Activated T-cell treated with anti-CD3 and anti-CD28 coated beads, Interleukin-2, amount 50 U/mL, for 24 hours (primary cell): ENCODE data around the gene JCAD.
A peak's percentile ranks its signal among the peaks of the same experiment; 100 is the strongest.
"Not testable (repeated sequence)": the region's sequence is repeated elsewhere in the genome, so short reads cannot be mapped to it uniquely, and the experiment has no call there.

Experiments
- DNase-seq: peaks from one replicate; pipeline ENCODE4 v3.0.0-alpha.2; 2020
- H3K27ac Mint-ChIP-seq: 2 replicates; pipeline ENCODE4 v1.8.0; 2020; ENCODE audit warnings: mild to moderate bottlenecking, mixed read lengths
- H3K27me3 Mint-ChIP-seq: 2 replicates; pipeline ENCODE4 v1.8.0; 2020; ENCODE audit warnings: mixed read lengths
- H3K36me3 Mint-ChIP-seq: 2 replicates; pipeline ENCODE4 v1.8.0; 2020; ENCODE audit warnings: low read depth, mixed read lengths
- H3K4me1 Mint-ChIP-seq: 2 replicates; pipeline ENCODE4 v1.8.0; 2020; ENCODE audit warnings: low read depth, mixed read lengths
- H3K4me3 Mint-ChIP-seq: 2 replicates; pipeline ENCODE4 v1.8.0; 2020; ENCODE audit warnings: mild to moderate bottlenecking, moderate library complexity, mixed read lengths
- H3K9me3 Mint-ChIP-seq: 2 replicates; pipeline ENCODE4 v1.8.0; 2020; ENCODE audit warnings: mixed read lengths

The JCAD gene

DNA sequence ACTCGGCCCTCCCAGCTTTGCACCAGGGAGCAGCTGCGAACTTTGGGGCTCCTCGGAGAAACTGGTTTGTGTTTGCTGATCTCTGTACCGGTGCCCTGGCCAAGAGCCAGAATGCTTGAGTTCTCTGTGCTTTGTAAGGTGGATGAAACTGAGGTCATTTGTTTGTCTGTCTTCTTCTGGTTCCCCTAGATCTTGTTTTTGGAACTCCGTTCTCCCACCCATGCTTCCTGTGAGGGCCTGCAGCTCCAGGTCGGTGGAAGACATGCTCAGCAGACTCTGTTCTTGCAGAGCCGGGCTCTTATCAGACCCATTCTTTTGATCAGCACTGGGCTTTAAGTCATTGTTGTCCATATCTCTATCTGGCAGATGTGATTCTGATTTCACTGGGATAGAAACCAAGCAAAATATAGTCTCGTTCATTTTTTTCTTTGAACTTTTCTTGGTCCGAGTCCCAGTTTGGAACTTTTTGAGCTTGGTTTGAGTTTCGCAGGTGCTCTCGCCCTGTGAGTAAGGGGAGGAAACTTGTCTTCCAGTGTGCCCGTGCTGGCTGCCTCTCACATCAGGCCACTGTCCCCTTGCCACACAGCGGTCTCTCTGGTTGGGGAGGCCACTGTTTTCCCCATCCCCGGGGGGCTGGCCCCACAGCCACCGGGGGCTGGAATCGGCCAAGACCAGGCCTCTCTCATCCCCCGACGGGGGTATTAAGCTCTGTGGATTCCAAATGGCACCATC lies 31.2 kb downstream of the JCAD start:
- Mint-ChIP-seq H3K27ac (peak overlapping the region; percentile 4), H3K4me1 (peaks cover 39% of the 10 kb centered on the region), H3K4me3 (peak overlapping the region; percentile 74), H3K36me3 (no peaks in the 10 kb centered on the region), H3K9me3 (no peaks in the 10 kb centered on the region), H3K27me3 (peaks cover 81% of the 10 kb centered on the region)
- no peak for DNase-seq

DNA sequence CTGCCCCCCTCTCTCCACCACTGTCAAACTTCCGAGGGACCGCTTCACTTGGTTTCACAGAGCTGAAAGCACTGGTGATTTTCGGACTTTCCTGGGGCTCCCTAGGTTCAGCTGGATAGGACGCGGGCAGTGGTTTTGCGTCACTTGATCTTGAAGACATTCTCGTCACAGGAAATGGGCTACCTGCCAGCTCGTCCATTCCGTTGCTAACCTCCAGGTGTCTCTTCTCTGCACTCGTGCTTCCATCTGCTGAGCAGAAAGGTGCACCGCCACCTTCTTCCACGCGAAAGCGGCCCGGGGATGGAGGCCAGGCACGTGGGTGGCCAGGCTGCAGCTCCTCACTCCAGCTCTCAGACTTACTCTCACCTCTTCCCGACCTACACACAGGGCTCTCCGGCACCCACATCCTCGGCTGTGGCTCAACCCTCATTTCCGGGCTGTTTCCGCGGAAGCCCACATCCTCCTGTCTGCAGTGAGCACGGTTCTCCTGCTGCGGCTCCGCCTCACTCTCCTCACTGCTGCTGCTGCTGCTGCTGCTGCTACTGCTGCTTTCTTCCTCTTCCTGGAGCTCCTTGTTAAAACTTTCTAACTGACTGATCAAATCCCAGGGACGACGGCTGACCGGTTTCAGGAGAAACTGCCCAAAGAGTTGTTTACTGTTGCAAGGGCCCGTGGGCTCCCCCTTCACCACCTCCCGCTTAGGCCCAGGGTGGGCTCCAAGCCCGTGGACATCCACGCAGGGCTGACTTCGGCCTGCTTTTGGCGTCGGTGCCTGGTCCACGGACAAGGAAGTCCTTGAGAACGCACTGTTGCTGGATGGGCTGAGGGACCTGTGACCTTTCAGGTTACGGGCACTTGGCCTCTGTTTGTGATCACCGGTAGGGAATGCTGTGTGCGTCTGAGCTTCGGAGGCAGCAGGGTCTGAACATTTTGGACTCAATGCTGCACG lies 32.1 kb downstream of the JCAD start:
- H3K9me3 Mint-ChIP-seq = no peaks in the 10 kb centered on the region
- DNase-seq = peak; percentile 85

DNA sequence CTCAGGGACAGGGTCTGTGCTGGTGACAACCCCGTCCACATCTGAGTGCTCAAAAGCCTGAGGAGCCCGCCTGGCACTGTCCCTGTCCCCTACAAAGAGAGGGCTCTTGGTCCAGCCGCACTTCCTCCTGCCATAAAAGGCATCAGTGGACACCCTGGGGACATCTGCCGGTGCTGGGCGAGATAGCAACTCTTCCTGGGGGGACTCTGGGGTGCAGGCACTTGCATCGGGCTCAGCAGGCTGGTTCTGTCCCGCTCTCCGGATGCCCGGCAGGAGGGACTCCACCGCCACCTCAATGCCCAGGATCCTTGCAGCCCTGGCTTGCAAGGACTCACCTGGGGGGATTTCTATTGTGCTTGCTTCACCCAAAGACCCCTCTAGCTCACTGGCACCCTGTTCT lies 32.8 kb downstream of the JCAD start:
- Mint-ChIP-seq H3K4me1 (peaks cover 39% of the 10 kb centered on the region), H3K27me3 (peaks cover 82% of the 10 kb centered on the region), H3K9me3 (no peaks in the 10 kb centered on the region), H3K4me3 (no peak overlapping the region), H3K36me3 (no peaks in the 10 kb centered on the region), H3K27ac (no peak overlapping the region)
- no peak for DNase-seq

More for the DNA sequence above, 32.1 kb downstream of the JCAD start:
- peak overlapping the region; percentile 74 for H3K4me3 Mint-ChIP-seq
- H3K27me3 Mint-ChIP-seq = peaks cover 80% of the 10 kb centered on the region
- H3K27ac Mint-ChIP-seq = peak overlapping the region; percentile 88
- peaks cover 39% of the 10 kb centered on the region for H3K4me1 Mint-ChIP-seq
- H3K36me3 Mint-ChIP-seq = no peaks in the 10 kb centered on the region

DNA sequence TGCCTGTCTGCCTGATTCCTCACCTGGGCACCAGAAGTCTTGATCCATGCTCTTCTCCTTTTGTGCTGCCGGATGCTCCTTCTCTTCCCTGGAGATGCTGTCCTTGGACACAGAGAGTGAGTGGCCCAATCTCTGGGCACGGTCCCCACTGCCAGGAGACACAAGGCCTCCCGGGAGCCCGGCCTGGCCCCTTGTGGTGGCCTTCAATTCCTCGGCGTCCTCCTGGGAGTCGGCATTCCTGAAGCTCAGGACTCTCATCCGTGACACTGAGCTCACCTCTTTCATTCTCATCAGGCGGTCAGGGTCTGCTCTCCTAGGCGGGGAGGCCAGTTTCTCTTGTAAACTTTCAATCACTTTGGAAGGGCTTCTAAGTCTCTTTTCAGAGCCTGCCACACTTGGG lies 33.3 kb downstream of the JCAD start:
- Mint-ChIP-seq H3K36me3 (no peaks in the 10 kb centered on the region), H3K9me3 (no peaks in the 10 kb centered on the region), H3K27ac (no peak overlapping the region), H3K27me3 (peaks cover 84% of the 10 kb centered on the region), H3K4me1 (peaks cover 39% of the 10 kb centered on the region), H3K4me3 (no peak overlapping the region)
- DNase-seq = no peak

DNA sequence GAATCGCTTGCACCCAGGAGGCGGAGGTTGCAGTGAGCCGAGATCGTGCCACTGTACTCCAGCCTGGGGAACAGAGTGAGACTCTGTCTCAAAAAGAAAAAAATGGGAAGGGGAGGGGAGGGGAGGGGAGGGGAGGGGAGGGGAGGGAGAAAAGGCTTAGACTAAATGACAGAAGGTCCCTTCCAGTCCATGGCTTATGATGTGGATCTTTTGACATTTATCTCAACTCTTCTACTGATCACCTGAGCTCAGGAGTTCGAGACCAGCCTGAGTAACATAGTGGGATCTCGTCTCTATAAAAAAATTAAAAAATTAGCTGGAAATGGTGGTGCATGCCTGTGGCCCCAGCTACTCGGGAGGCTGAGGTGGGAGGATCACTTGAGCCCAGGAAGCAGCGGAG lies 34.0 kb downstream of the JCAD start:
- not testable (repeated sequence) for H3K4me3 Mint-ChIP-seq, DNase-seq, H3K27ac Mint-ChIP-seq, H3K9me3 Mint-ChIP-seq, H3K36me3 Mint-ChIP-seq
- peaks cover 87% of the 10 kb centered on the region for H3K27me3 Mint-ChIP-seq
- peaks cover 39% of the 10 kb centered on the region for H3K4me1 Mint-ChIP-seq

DNA sequence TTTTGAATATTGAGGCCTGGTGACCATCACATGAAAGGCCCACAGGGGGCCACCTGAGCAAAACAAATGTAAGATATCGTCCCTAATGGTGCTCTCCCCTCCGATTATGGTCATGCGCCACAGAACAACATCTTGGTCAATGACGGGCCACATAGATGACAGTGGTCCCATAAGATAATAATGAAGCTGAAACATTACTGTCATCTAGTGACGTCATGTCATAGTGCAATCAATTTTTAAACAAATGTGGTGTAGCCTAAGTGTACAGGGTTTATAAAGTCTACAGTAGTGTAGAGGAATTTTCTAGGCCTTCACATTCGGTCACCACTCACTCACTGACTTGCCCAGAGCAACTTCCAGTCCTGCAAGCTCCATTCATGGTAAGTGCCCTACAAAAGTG lies 36.8 kb downstream of the JCAD start:
- H3K9me3 Mint-ChIP-seq = no peaks in the 10 kb centered on the region
- H3K27me3 Mint-ChIP-seq = peaks cover 88% of the 10 kb centered on the region

DNA sequence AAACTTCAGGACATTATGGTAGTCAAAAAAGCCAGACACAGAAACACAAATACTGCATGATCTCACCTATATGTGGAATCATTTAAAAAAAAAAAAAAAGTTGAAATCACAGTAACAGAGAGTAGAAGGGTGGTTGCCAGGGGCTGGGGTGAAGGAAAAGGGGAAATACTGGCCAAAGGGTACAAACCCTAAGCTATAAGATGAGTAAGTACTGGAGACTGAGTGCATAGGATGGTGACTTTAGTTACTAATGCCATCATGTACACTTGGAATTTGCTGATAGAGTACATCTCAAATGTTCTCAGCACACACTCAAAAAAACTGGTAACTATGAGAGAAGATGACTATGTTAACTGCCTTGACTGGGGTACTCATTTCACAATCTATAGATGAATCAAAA lies 39.9 kb downstream of the JCAD start:
- Mint-ChIP-seq H3K4me1 (peaks cover 10% of the 10 kb centered on the region), H3K9me3 (no peaks in the 10 kb centered on the region), H3K27ac (no peak overlapping the region), H3K27me3 (peaks cover 85% of the 10 kb centered on the region), H3K36me3 (no peaks in the 10 kb centered on the region), H3K4me3 (no peak overlapping the region)
- DNase-seq = no peak

More for the DNA sequence above, 36.8 kb downstream of the JCAD start:
- Mint-ChIP-seq H3K27ac (no peak overlapping the region), H3K4me3 (no peak overlapping the region), H3K36me3 (no peaks in the 10 kb centered on the region), H3K4me1 (peaks cover 20% of the 10 kb centered on the region)
- no peak for DNase-seq

DNA sequence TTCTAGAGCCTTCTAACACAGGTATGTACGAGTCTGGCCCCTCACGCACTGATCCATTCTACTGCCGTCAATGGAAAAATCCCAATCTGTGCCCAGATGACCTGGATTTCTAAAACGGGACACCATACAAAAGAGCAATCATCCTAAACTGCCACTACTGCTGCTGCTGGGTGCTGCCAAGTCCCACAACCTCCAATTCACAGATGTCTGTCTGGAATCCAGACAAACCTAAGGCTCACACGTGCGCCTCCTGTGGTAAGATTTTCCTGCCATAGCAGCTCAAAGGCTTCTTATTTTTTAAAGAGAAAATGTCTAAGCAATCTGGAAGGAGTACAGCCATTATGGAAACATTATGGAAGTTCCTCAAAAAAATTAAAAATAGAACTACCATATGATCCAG lies 40.9 kb downstream of the JCAD start:
- Mint-ChIP-seq H3K9me3 (no peaks in the 10 kb centered on the region), H3K4me3 (no peak overlapping the region), H3K27ac (no peak overlapping the region), H3K4me1 (peaks cover 16% of the 10 kb centered on the region), H3K27me3 (peaks cover 85% of the 10 kb centered on the region), H3K36me3 (no peaks in the 10 kb centered on the region)
- no peak for DNase-seq

DNA sequence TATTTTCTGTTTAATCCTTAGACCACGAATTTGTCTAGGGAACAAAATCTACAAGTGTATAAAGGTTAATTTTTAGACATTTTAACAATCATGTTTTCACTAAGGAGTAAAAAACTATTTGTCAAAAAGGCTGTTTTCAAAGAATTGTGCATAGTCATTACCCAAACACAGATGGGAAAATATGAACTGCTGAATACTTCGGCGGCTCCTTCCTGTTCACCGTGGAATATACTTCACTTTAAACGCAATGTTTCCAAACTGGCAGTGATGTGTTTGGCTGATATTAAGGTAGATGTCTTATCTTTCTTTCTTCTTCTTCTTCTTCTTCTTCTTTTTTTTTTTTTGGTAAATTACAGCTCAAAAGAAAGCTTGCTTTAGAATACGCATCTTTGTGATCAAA lies 41.4 kb downstream of the JCAD start:
- Mint-ChIP-seq H3K4me1 (peaks cover 16% of the 10 kb centered on the region), H3K27ac (no peak overlapping the region), H3K27me3 (peaks cover 85% of the 10 kb centered on the region), H3K4me3 (no peak overlapping the region), H3K9me3 (no peaks in the 10 kb centered on the region), H3K36me3 (no peaks in the 10 kb centered on the region)
- no peak for DNase-seq

DNA sequence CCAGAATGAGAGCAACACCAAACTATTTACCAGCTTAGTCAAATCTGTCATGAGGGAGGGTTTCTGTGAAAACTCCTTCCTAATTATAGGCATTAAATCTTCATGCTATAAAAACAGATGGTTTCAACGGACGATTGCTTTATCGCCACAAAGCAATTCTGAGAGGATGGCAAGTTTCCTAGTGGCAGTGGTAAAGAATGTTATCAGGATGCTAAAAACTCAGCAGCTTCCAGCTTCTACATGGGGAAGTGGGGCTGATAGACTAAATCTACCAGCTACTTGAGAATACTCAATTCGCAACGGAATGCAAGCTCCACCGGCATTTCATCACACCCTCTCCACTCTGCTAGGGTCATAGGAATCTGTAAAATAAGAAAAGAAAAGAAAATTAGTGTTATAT lies 41.8 kb downstream of the JCAD start:
- no peaks in the 10 kb centered on the region for H3K36me3 Mint-ChIP-seq
- H3K27me3 Mint-ChIP-seq = peaks cover 87% of the 10 kb centered on the region
- DNase-seq = no peak
- peaks cover 16% of the 10 kb centered on the region for H3K4me1 Mint-ChIP-seq
- no peak overlapping the region for H3K4me3 Mint-ChIP-seq
- no peaks in the 10 kb centered on the region for H3K9me3 Mint-ChIP-seq
- no peak overlapping the region for H3K27ac Mint-ChIP-seq

DNA sequence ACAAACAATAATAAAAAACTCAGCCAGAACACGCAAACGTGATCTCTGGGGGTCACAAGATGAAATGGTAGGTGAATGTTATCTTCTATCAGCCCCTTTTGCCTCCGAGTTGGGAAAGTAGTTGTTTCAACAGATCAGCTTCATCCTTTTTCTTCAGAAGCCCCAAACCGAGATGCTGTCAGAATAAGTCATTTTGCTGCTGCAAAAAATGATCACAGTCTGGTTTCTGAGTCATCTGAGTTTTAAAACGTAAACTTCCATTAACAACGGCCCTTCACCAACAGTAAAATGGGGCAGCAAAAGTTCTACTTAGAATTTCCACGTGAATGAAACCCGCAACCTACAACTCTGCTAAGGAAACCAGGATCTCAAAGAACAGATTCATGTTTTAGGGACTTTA lies 44.9 kb downstream of the JCAD start:
- H3K27me3 Mint-ChIP-seq = peaks cover 70% of the 10 kb centered on the region
- peaks cover 16% of the 10 kb centered on the region for H3K4me1 Mint-ChIP-seq
- H3K9me3 Mint-ChIP-seq = no peaks in the 10 kb centered on the region
- no peak for DNase-seq
- H3K27ac Mint-ChIP-seq = peak overlapping the region; percentile 22
- H3K36me3 Mint-ChIP-seq = no peaks in the 10 kb centered on the region
- H3K4me3 Mint-ChIP-seq = no peak overlapping the region

DNA sequence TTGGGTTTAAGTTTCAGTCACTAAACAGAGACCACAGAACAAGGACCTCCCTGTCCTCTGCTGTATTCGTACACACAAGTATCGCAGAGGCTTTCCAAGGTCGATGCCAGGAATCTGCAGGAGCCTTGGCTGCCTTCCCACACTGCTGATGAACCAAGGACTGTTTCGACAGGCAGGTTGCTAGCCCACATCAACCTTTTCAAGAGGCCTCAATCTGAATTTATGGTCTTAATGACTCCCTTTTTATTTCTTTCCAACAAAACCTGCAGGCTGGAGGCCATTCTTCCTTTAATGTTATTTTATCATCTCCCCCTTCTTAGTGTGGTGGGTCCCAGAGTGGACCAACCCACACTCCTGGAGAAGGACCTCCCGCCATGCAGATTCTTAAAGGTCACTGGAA lies 45.6 kb downstream of the JCAD start:
- Mint-ChIP-seq H3K9me3 (no peaks in the 10 kb centered on the region), H3K27ac (no peak overlapping the region), H3K36me3 (no peaks in the 10 kb centered on the region), H3K4me3 (no peak overlapping the region), H3K4me1 (peaks cover 16% of the 10 kb centered on the region), H3K27me3 (peaks cover 63% of the 10 kb centered on the region)
- DNase-seq = no peak

DNA sequence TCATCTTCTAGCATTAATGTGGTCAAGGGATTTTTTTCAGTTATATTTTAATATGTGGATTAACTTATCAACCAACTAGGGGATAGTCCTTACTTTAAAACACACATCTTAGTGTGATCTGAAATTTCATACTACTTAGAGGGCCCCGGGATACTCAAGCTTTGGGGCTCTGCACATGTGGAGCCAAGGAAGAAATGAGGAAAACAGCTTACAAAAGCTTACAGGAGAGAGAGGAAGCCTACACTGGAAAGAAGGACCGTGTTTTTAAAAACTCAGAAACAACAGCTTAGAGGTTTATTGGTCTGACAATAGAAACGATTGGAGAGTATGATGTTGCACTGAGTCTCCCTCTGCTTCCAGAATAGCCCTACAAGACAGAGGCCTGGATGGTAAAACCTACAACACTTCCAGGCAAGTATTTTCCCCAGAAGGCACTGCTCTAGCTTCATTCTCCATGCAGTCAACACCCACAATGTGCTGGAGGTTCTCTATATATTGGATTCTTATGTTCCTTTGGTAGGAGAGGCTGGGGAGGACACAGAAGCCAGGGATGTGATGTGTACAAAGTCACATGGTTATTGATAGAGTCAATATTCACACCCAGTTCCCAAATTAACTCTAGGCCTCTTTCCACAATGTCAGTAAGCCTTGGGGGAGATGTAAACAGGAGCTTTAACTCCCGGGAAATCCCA lies 47.3 kb downstream of the JCAD start:
- H3K27me3 Mint-ChIP-seq = peaks cover 62% of the 10 kb centered on the region
- no peak for DNase-seq
- peaks cover 14% of the 10 kb centered on the region for H3K4me1 Mint-ChIP-seq
- no peaks in the 10 kb centered on the region for H3K9me3 Mint-ChIP-seq
- H3K27ac Mint-ChIP-seq = no peak overlapping the region
- H3K4me3 Mint-ChIP-seq = no peak overlapping the region
- H3K36me3 Mint-ChIP-seq = no peaks in the 10 kb centered on the region

DNA sequence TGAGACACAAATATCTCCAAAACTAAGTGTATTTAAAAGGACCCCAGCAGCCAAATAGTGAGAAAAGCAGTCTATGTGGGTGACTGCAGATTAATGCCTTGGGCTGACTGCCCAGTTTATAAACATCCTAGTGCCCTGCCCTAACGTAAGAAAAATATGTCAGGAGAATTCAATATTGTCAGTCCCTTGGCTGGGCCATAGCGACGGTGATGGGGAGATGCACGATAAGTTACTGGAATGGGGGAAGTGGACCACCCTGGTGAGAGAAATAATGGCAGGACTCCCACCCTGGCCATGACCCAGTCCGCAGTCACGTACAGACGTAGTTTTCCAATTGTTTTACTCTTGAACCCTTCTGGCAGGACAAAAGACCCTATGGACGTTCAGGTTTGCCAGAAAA lies 48.0 kb downstream of the JCAD start:
- peaks cover 64% of the 10 kb centered on the region for H3K27me3 Mint-ChIP-seq
- no peak overlapping the region for H3K27ac Mint-ChIP-seq
- no peak overlapping the region for H3K4me3 Mint-ChIP-seq
- H3K4me1 Mint-ChIP-seq = peaks cover 14% of the 10 kb centered on the region
- no peaks in the 10 kb centered on the region for H3K9me3 Mint-ChIP-seq
- no peak for DNase-seq
- H3K36me3 Mint-ChIP-seq = no peaks in the 10 kb centered on the region
